ENCODE data around the gene TACO1. TPM values are rescaled to one million over a fixed set of nuclear protein-coding genes. Genes with fewer than 3 reads are reported as not detected.

The TACO1 gene
- total RNA-seq, 1 experiment from 2014 or later: 26.7 TPM

DNA sequence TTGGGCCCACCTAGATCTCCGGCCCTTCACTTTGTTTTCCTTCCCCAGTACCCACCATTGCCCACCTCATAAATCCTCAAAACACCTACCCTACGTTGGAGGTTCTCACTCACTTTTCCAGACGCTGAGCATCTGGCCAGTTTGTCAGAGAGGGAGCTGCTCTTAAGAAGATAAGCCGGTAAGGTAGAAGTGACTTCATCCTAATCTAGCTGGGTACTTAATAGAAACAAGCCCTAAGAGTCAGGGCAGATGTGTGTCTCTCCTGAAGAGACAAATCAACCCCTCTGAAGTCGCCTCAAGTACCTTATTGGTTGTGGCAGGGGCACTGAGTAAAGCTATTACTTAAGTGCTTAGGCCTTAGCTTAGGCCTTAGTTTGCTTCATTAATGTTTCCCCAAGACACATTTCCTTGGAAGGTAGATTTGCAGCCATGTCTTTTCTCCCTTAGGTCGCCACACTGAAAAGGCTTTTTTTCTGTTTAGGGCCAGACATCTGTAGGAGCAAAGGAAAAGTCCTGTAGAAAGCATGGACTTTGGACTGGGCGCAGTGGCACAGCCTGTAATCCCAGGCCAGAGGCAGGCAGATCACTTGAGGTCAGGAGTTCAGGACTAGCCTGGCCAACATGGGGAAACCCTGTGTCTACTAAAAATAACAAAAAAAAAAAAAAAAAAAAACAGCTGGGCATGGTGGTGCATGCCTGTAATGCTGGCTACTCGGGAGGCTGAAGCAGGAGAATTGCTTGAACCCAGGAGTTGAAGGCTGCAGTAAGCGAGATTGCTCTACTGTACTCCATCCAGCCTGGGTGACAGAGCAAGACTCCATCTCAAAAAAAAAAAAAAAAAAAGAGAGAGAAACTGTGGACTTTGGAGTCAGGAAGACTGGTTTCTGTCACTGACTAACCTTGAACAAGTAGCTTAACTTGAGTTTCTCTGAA is 1.0 kb downstream of the TACO1 start:
- DNase-seq (ENCODE audit: low read depth): no peak

DNA sequence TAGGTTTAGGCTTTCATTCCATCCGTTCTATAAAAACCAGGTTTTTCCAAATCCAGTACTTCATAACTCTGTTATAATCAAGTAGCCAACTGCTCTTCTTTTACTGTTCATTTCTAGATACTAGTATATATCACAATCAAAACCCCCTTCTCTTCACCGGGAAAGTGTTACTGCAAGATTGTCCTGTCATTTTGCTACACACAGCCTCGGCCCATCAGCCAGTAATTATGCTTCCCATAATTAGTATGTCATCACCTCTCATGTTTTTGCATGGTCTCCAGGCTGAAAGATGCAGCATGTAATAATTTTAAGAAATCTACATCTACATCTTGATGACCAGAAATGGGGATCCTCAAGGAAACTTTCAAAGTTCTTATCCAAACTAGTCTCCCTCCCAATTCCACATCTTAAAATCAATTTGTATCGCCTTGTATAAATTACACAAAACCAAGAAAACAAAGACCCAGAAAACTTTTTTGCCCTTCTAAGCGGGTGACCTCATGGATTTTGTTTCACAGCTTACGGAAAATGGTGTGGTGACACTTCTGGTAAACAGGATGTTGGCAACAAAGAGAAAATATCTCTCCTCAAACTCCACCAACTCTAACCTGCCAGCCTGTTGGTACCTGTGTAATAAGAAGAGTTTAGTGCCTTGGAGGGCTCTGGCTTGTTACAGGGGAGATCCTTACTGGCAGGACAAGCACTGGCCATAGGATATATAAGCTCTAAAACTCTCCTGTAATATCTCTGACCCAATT is 9.3 kb downstream of the TACO1 start:
- DNase-seq (ENCODE audit: low read depth): no peak

DNA sequence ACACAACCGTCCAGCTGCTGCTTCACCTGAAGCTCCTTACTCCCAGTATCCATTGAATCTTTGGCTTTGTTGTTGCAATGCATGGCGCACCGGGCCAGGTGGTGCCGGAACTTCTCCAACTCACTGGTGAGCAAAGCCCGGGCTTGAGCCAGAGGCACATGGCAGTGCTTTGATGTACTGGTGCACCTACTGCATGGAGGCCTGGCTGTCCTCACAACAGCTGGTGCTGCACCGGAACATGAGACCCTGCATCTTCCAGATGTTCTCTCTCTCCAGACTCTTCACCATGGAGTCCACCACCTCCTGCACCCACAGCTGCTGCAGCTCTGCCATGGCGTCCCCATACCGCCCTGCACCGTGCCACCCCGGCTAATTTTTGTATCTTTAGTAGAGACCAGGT is 10.2 kb downstream of the TACO1 start:
- DNase-seq (ENCODE audit: low read depth): no peak

DNA sequence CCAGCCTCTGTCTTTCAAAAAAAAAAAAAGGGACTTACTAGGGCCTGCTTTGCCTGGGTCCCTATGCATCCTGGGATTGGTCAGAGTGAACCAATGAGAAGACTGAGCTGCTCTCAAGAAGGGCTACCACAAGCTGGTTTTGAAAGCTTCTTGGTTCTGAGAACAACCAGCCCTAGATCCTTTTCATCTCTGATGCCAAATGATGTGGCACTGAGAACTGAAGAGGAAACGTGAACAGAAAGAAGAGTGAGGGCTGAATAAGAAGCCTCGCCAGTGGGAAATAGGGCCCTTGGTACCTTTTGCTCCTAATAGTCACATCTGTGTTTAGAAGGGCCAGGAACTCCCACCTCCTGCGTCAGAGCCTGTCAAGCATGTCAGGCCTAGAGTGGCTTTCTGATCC is 10.7 kb downstream of the TACO1 start:
- no peak for DNase-seq (ENCODE audit: low read depth)

DNA sequence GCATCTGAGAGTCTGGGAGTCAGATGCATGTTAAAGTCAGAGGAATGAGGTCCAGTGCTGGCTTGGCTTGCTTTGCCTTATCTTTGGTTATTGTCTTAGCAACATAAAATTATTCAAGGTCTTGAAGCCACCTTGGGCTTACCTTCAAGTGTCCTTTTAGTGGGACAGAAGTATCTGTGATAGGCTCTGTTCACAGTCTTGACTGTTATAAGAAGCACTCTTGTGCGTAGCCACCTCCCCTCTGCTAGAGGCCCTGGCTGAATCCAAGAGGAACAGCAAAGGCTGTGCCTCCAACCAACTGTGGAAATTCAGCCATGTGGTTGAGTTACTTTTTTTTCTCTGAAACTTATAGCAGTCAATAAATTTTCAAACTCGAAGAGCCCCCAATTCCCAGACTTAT is 13.0 kb downstream of the TACO1 start:
- no peak for DNase-seq (ENCODE audit: low read depth)

DNA sequence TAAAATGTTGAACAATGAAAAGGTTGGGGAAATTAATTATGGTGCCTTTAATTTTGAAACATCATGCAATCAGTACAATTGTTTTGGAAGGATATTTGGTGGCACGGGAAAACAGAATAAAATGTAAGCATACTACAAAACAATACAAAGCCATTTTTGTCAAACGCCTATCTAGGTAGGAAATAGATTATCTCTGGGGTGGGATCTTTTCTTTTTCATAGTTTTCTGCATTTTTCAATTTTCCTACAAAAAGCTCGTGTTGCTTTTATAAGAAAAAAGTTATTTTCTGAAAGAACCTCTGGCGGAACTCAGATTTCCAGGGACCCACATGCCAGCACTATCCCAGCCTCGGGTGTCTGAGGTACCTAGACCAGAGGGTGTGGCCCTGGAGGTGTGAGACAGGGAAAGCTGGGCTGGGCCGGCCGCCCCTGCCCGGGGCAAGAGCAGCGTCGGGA is 20.6 kb downstream of the TACO1 start:
- DNase-seq (ENCODE audit: low read depth): no peak

DNA sequence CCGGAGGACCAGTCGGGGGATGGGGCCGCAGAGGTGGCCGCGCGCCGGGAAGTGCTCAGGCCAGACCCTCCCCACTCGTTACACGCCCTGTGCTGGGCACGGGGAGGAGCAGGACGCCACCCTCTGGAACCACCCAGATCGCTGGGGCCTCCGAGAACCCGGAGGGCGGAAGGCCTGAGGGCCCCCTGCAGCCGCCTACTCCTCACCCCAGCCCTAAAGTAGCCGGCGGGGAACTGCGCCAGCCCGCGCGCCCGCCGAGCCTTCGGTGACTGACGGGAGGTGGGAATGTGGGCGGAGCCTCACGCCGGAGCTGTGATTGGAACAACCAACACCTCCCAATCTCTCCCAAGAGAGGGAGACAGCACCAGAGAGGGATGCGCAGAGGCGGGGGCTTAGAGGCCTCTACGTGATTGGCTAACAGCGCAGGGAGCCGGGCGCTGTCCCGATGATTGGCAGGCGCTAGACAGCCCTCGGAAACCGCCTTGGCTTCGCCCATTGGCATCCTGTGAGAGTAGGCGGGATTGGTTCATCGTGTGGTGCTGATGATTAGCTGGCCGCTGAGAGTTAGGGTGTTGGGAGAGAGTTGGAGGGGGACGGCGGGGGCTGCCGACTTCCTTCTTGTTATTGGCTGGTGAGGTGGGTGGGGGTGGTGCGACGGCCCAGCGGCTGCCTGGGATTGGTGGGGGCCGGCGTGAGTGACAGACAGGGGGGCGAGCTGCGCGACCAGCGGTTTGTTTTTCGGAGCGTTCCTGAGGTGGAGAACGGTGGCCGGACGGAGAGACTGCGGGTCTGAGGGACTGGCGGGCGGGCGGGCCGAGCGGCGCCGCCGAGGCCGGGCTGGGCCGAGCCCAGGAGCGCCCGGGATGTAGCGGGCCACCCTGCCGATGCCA is 21.2 kb downstream of the TACO1 start, which contains the start of gene MAP3K3:
Gene MAP3K3, plus strand, starts transcription at position 734 of the 890 bp plus-strand sequence. CDS start 343 bp downstream, outside the sequence.
- DNase-seq (ENCODE audit: low read depth): peak; percentile 100

DNA sequence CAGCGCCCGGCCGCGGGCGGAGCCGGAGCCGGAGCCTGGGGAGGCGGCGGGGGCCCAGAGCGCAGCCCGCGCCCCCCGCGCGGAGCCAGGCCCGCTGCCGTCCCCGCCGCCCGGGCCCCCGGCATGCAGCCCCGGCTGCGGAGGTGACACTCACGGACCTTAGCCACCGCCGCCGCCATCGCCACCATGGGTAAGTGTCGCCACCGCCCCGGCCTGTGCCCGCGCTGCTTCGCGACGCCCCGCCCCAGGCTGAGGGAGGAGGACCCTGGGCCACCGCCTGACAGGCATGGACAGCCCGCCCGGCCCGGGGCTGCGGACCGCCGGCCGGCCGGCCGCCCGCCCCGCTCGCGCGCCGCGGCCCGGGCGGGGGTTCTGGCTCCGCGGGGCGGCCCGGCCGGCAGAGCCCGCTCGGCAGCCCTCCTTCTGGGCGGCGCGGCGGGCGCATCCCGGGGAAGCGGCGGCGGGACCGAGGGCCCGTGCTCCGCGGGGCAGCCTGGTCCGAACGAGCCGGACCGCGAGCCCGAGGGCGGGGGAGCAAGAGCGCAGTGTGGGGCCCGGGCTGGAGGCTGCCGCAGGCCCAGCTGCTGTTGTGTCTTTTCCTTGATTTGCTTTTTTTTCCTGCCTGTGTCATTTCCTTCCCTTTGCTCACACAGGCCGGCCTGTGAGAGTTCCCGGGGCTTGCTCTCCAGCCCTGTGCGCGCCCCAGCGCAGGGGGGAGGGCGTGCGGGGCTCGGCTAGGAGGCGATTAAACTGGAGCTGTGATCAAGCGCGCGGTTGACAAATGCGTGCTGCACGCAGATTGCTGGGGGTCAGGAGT is 22.1 kb downstream of the TACO1 start:
- peak; percentile 64 for DNase-seq (ENCODE audit: low read depth)

DNA sequence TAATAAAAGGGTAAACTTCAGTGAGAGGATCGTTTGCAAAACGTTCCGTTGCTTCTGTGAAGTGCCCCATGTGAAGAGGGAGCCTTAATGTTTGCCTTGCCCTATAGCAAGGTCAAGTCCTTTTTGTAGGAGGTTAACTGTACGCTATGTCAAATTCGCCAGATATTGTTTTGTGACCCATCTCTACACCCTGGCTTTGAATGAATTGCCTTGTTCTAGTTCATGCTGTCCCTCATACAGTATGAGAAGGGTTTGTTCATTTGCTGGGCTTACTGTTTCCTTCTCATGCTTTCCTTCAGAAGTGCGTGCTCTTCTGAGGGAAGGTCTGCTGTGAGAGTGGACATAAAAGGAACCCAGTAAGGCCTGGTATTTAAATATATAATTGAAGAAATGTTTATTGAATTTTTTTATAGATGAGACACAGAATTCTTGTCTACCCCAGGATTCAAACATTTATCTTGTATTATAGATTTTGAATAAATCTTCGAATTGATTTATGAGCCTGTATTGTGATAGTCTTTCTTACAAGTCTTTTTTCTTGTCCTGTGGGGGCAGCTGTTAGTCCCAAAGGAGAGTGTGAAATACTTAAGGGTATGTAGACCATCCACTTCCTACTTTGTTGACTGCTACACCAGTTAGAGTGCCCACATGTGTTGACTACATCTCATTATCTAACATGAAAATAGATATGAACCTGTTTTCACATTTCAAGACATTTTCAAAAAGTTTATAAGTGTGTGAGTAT is 23.3 kb downstream of the TACO1 start:
- no peak for DNase-seq (ENCODE audit: low read depth)

DNA sequence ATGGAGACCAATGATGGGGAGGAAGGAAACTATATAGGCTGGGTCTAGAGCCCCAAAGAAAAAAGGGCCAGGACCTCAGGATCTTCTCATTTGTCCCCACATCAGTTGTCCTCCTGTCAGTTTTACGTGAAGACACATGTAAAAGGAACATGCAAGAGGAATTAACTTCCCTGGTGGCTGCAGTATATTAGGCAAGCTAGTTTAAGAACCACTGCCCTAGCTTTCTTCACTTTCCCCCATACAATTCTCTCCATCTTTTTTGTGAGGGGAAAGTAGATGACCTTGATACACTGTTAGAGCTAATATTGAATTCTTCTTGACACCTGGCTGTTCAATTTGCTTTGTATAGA is 23.8 kb downstream of the TACO1 start:
- DNase-seq (ENCODE audit: low read depth): no peak

DNA sequence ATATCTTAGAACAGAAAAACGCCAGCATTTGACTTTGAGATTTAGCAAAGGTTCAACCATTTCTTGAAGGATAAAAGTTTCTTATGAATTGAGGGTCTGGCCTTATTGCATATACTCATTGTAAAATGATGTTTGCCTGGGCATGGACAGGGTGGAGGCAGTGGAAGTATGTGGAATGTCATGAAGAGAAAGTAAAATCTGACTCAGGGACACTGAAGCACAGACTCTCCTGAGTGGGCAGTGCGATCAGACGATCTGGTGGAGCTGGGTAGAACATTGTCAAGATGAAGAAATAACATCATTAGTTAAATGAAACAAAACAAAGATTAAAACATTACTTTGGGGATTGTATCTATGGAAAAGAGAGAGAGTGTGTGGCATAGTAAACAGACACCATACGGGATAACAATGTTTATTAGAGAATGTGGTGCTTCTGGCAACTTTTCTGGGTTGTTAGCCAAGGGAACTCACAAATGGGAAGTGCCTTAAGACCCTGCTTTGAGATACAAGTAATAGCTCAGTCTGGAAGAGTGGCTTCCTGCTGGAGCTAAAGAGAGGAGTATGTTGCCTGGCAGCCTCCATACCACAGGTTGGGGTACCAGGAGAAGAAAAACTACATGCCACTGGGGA is 26.0 kb downstream of the TACO1 start:
- DNase-seq (ENCODE audit: low read depth): peak; percentile 9

DNA sequence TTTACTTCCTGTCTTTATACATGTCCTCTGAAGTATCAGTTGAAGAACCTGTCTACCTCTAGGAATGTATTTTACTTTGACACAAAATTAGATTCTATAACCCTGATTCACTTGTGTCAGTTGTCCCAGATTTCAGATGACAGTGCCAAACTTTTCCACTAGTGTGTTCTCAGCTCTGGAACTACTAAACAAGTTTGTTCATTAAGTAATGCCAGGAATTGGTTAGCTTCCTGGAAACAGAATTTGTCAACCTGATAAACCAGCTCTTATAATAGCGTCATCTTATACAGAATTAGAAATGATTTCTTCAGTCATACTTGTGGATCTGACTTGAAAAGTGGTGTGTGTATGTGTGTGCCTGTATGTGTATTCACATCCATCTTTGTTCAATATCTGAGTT is 28.9 kb downstream of the TACO1 start:
- DNase-seq (ENCODE audit: low read depth): no peak

DNA sequence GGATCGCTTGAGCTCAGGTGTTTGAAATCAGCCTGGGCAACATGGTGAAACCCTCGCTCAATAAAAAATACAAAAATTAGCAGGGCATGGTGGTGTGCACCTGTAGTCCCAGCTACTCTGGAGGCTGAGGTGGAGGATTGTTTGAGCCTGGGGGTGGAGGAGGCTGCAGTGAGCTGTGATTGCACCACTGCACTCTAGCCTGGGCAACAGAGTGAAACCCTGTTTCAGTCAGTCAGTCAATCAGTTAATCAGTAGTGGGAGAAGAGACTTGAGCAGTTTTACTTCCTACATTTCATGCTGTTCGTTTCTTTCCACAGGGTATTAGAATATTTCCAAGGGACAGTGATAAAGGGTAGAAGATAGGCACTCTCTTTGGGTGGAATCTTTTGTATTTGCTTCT is 30.4 kb downstream of the TACO1 start:
- no peak for DNase-seq (ENCODE audit: low read depth)

DNA sequence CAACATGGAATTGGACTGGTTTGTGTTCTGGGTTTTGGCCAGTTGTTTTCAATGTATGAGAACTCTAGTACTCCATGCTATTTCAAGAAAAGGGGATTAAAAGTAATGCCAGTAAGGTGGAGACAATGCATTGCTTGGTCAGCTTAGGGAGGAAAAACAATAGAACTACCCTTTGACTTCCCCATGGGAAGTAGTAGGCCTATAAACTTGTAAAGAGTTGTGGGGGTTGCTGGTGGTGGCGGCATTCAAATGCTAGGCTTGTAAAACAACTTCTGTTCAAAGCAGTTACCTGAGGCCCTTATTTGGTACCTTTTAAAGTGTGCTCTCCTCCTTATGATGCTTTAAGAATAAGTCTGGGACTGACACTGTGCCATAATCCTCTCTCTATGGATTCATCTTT is 30.9 kb downstream of the TACO1 start:
- DNase-seq (ENCODE audit: low read depth): no peak

DNA sequence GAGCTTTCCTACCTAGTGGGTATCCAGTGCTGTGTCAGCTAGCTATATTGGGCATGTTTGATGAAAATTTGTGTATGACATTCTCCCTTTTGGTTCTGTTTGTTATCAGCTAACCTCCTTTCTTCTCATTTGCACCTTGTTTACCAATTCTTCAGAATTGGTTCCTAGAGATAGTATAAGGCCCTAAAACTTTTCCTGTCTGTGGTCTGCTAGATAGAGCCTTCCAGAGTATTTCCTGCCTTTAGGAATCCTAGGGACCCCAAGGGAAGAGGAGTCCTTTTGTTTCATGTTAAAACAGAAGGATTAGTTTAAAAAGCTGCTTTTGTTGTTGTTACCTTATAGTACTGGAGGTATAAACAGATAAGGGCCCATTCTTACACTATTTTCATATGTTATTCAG is 33.0 kb downstream of the TACO1 start:
- no peak for DNase-seq (ENCODE audit: low read depth)

DNA sequence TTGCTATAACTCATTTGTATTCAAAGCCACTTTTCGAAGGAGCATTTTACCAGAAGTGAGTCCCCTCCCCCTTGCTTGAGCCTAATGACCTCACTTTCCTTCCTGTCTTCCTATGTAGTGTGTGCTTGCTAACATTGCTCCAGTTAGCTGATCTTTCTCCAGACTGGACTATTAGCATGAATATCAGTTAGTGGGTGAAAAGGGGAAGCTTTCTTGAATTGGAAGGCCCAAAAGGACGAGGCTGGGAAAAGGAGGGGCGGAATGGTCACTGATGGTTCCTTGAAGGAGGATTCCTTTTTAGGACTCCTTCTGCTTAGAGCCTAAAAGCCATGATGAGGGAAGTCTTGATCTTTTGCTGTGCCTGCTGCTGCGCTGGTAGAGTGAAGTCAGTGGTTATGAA is 33.5 kb downstream of the TACO1 start:
- no peak for DNase-seq (ENCODE audit: low read depth)

DNA sequence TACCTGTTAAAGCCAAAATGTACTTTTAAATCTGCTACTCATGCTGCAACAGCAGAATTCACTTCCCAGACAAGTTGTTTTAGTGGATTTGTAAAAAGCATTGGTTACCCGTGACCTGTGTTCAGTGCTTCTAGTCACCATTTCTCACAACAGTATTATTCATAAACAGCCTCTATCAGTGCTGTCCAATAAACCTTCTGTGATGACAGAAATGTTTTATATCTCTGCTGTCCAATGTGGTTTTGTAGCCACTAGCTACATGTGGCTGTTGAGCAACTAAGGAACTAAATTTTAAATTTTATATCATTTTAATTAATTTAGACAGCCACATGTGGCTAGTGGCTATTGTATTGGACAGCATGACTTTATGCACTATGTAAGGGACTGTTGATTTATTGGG is 34.1 kb downstream of the TACO1 start:
- no peak for DNase-seq (ENCODE audit: low read depth)

DNA sequence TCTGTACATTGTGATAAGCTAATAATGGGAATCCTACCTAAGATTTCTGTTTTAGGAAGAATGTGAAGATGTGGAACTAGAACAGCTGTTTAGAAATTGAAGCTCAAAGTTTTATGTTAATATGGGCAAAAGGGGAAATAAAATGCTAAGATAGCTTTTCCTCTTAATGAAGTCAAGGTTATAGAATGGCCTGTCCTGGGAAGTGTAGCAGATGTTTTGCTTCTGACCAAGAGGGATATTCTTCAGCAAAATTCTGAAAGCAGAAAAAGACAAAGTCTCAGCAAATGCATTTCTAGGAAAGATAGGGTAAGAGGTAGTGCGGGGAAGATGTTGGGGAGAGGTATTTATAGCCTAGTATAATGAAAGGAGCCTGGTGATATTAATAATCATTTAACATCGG is 34.6 kb downstream of the TACO1 start:
- DNase-seq (ENCODE audit: low read depth): no peak

DNA sequence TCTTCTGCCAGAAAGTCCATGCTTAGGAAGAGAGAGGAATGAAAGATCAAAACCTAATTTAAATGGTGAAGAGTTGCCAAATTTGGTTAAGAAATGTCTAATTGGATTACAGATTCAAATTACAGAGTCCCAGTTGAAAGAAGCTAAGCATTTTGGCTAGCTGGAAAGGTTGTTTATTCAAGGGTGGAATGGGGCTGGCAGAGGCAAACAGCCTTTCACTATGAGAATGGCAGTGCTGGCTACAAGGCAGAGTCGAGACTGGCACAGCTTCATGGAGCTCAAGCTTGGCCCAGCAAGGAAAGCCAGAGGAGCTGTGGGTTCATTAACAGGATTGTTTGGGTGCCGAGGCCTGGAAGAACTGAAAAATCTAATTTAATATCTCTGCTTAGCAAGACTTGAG is 35.1 kb downstream of the TACO1 start:
- no peak for DNase-seq (ENCODE audit: low read depth)

DNA sequence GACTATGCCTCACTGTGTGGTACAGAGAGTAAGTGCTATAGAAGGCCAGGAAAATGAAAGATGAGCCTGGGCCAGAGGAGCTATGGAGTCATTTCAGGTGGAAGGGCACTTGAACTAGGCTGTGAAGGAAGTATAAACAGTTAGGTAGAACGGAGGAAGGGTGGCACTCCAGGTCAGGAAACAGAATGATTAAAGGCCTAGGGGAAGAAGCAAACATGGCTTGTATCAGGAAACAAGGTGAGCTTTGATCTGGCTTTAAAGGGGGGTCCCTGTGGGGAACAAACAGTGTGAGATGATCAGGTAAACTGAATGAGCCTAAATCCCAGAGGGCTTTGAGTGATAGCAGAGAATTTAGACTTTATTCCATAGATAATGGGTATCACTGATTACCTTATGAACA is 38.4 kb downstream of the TACO1 start:
- no peak for DNase-seq (ENCODE audit: low read depth)
